Vagina (tissue), 2 donors: Measurements from ENCODE around the gene ADAM23.

Experiments used
- POLR2AphosphoS5 ChIP-seq, 2 donors: sonication (generic); formaldehyde crosslinking; IDR thresholded peaks; one replicate each; pipeline ENCODE4 v1.9.0; 2017; ENCODE audit warnings: antibody characterized with exemption in 2 of 2, mild to moderate bottlenecking in 2 of 2, low read depth in 1 of 2; ENCODE audit not compliant: insufficient read depth in 1 of 2
- TF ChIP-seq, protein P1 (sequence below), 3 experiments: fragments of 450-650 bp in 2 of 3; fragments of 200-600 bp in 1 of 3; sonication (generic) in 1 of 3; IDR thresholded peaks; one replicate each; pipeline ENCODE4 v1.5.1; 2017 to 2019; ENCODE audit warnings: antibody characterized with exemption in 3 of 3, mild to moderate bottlenecking in 2 of 3, moderate library complexity in 2 of 3

GRCh38 chr2:206424134-206424533, 19.2 kb upstream of the ADAM23 start:
- TF ChIP-seq POLR2AphosphoS5 (IDR thresholded peaks at IDR 0.05; ENCODE audit: insufficient read depth in 1 of 2, low read depth in 1 of 2): no peak
- TF ChIP-seq, protein P1, sequence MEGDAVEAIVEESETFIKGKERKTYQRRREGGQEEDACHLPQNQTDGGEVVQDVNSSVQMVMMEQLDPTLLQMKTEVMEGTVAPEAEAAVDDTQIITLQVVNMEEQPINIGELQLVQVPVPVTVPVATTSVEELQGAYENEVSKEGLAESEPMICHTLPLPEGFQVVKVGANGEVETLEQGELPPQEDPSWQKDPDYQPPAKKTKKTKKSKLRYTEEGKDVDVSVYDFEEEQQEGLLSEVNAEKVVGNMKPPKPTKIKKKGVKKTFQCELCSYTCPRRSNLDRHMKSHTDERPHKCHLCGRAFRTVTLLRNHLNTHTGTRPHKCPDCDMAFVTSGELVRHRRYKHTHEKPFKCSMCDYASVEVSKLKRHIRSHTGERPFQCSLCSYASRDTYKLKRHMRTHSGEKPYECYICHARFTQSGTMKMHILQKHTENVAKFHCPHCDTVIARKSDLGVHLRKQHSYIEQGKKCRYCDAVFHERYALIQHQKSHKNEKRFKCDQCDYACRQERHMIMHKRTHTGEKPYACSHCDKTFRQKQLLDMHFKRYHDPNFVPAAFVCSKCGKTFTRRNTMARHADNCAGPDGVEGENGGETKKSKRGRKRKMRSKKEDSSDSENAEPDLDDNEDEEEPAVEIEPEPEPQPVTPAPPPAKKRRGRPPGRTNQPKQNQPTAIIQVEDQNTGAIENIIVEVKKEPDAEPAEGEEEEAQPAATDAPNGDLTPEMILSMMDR (IDR thresholded peaks at IDR 0.05): no peak
